HG02973 (cell line): ENCODE measurements around the gene MLST8.

ENCODE experiments used
- ATAC-seq: cut with Tn5 transposase; IDR thresholded peaks from one replicate; pipeline ENCODE4 v1.9.1; 2021; ENCODE audit warnings: moderate library complexity; ENCODE audit not compliant: unreplicated experiment

The MLST8 gene

DNA sequence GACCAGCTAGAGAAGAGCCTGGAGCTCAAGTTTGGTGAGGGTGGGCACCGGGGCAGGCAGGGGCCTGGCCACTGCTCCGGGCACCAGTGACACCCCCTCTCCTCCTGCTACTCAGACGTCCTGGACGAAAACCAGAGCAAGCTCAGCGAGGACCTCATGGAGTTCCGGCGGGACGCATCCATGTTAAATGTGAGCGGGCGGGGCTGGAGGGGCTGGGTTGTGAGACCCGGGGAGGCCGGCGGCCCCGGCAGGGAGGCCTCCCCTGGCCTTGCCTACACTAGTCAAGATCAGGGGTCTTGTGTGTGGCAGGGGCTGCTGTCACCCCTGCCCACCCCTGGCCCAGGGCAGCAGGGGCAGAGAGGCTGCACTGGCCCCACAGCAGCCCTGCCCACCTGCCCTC lies 31.9 kb upstream of the MLST8 start:
- no peak for ATAC-seq

DNA sequence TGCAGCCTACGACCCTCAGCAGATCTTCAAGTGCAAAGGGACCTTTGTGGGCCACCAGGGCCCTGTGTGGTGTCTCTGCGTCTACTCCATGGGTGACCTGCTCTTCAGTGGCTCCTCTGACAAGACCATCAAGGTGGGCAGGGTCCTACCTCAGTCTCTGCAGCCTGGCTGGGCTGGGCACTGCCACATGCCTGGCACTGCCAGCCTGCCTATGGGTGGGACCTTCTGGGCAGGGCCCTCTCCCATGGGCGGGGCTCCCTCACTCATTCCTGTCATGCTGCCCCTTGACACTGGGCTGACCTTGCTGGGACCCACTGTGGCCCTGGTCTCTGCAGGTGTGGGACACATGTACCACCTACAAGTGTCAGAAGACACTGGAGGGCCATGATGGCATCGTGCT lies 31.3 kb upstream of the MLST8 start:
- no peak for ATAC-seq

DNA sequence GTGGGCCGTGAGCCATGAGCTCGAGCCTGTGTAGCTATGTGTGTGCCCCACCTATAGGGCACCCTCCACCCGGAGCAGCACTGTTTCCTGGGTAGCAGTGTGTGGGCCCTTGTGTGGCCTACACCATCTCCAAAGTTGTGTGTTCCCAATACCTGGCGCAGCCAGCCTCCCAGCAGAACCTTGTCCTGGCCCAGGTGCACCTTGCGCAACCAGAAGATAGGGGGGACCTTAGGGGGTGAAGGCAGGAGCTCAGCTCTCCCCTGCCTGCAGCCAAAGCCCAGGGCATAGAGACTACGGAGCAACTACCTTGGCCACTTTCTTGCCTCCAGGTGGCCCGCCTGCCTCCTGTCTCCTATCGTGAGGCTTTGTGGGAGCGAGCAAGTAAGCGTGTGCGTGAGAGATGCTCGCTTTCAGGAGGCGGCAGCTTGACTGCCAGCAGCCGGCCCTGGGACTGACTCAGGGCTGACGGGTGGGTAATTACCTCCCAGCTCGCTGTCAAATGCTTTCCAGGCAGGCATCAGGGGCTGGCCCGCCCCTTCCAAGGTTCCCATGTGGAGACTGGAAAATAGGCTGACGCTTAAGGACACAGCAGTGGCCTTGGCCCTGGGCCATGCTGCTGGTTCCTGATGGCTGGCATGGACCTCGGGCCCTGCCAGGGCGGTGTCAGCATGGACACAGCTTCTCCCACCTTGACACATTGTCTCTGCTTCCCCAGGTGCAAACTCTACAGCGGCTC lies 30.7 kb upstream of the MLST8 start:
- ATAC-seq = no peak

DNA sequence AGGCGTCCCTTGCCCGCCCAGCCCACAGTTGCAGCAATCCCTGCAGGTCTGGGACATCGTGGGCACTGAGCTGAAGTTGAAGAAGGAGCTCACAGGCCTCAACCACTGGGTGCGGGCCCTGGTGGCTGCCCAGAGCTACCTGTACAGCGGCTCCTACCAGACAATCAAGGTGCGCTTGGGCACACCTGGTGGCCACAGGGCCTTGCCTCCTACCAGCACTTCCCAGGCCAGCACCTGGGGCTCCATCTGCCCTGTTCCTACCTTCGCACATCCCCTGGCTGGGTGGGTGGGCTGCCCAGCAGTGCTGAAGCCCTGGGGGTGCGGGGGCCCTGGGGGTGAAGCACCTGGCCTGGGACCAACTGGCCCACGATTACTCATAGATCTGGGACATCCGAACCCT lies 29.8 kb upstream of the MLST8 start:
- ATAC-seq = no peak

DNA sequence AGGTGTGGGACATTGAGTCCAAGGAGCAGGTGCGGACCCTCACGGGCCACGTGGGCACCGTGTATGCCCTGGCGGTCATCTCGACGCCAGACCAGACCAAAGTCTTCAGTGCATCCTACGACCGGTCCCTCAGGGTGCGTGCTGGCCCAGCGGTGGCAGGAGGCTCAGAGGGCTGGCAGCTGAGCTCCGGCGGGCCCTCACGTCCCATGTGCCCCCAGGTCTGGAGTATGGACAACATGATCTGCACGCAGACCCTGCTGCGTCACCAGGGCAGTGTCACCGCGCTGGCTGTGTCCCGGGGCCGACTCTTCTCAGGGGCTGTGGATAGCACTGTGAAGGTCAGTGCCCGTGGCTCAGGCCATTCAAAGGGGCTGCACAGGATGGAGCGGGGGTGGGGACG lies 29.2 kb upstream of the MLST8 start:
- no peak for ATAC-seq

DNA sequence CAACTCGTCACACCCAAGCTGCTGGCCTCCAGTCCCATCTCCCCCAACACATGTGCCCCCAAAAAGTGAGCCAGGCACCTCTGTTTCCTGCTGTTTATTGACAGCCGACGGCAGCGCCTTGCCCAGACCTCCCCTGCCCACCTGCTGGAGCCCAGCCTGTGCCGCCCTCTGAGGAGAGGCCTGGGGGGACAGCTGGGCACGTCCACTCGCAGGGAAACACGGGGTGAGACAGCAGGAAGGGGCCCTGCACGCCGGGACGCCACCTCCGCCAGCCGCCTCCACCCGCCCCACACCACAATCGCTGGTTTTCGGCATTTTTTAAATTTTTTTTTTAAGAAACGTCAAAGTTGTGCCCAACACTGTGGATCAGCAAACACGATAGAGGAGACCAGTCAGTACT lies 28.2 kb upstream of the MLST8 start:
- no peak for ATAC-seq

DNA sequence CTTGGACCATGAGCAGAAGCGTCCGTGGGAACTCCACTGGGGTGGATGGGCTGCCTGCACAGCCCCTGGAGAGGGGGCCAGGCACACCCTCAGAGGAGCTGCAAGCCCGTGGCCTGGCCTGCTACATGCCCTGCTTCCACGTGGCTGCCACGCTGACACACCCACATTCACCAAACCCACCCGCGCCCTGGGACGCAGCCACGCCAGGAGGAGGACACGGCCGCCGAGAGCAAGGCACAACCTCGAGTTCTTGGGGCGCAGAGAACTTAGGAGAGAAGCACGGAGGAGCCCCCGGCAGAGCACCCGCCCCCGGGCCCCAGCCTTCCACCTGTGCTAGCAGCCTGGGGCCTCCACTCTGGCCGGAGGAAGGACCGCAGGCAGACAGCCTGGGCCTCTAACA lies 27.7 kb upstream of the MLST8 start:
- no peak for ATAC-seq

DNA sequence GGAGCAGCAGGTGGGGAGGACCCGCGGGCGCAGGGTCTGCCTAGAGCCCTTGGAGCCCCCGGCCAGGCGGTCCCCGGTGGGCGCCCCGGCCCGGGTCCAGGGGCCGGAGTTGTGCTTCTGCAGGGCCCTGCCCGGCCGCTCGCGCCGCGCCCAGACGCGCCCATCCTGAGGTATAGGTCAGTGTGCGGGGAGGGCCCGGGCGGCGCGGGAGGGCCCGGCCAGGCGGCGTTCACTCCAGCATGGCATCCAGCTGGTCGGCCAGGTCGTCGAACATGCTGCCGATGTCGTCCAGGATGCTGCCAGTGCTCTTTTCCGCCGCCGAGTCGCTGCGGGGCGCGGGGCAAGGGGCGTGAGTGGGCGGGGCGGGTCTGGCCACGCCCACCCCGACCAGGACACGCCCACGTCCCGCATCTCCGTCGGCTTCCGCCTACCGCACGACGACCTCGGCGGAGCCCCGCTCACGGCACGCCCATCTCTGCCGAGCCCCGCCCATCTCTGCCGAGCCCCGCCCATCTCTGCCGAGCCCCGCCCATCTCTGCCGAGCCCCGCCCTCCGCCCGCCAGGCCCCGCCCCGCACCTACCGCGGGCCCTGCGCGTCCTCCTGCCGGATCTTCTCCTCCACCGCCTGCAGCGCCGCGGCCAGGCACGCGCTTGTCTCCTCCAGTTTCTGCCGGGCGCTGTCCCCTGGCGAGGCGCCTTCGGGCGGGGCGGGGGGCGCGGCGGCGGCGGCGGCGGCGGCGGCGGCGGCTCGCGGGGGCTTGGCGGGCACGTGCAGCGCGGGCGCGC lies 26.7 kb upstream of the MLST8 start:
- ATAC-seq = no peak

DNA sequence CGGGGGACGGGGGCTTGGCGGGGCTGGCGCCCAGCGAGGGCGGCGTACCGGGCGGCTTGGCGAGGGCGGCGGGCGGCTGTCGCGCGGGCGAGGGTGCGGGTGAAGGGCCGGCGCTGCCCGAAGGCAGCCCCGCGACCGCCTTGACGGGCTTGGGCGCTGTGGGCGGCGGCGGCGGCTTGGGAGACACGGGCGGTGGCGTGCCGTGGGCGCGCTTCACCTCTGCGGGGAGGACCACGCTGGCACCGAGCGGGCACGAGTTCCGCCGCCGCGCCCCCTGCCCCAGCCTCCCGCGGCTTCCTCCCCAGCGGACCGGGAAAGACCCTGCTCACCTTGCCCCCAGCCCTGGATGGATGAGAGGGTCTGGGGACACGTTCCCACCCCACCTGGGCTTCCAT lies 26.1 kb upstream of the MLST8 start:
- ATAC-seq = no peak

DNA sequence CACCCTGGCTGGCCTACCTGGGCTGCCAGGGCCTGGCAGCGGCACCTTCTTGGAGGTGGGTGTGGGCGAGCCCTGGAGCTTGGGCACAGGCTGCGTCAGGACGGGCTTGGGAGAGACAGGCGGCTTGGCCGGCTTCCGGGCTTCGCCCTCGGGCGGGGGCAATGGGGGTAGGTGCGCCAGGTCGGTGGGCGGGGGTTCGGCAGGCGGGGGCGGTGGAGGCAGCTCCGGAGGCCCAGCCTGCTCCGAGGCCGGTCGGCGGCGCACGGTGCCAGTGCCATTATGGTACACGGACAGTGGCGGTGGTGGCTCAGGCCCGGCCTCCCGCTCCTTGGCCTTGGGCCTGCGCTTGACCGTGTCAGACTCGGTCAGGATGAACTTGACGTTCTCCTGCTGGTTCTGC lies 25.7 kb upstream of the MLST8 start:
- no peak for ATAC-seq

DNA sequence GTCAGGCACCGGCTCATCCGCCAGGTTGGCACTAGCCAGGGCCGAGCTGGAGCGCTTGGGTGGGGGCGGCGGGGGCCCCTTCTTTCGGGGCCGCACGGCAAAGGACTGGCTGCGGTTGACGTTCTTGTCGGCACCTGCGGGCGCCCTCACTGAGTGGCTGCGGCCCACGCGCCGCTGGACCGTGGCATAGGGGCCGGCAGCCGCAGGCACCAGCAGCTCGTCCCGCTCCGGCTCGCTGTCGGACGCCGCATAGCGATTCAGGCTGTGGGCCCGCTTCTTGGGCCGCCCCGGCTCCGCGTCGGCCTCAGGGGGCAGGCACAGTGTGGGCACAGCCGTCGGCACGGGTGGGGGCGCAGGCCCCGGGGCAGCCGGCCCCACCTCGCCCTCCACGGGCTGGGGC lies 24.8 kb upstream of the MLST8 start:
- ATAC-seq = no peak

DNA sequence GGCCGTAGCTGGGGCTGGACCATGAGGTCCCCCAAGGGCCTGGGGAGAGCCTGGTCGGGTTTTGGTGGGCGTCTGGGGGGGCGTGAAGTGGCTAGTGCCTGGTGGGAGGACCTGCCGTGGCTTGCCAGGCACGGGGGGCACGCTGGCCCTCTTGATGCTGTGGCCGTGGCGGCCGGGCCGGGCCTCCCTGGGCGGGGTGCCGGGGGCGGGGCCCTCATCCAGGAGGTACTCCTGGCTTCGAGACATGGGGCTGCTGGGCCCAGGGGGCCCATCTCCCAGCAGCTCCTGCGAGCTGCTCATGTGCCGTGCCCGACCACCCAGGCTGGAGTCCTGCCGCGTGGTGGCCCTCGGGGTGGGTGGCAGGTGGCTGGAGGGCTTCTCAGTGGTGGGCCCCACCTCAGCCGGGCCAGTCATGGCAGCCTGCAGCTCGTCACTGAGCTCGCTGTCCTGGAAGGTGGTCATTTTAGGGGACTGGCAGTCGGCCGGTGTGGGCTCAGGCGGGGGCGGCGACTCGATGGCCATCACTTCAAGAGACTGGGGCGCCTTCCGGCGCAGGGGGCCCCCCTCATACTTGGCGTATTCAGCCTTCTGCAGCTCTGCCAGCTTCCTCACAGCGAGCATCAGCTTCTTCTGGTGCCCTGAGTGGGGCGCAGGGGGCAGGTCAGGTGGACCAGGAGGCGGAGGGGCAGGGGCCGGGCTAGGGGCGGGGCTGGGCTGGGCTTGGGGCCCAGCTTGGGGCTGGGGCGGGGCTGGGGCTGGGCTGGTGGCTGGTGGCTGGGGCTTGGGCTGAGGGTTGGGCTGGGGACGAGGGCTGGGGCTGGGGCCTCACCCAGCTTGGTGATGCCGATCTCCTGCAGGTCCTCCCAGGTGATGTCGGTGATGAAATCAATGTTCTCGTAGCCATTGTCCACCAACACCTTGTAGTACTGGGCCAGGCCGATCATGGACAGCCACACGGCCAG lies 24.0 kb upstream of the MLST8 start:
- no peak for ATAC-seq

DNA sequence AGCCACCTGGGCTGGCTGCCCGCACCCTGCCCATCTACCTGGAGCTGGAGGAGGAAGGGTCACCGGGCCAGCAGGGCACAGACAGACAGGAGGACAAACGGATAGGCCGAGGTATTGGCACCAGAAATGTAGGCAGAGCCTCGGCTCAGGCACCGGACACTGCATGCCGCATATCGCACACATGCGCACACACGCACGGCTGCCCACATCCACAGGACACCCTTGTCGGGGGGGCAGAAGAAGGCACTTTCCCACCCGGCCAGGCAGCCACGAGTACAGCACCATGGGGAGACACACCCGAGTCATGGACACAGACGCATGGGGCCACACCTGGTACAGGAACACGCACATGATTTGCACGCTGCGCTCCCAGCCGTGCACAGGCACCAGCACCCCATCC lies 23.3 kb upstream of the MLST8 start:
- no peak for ATAC-seq

DNA sequence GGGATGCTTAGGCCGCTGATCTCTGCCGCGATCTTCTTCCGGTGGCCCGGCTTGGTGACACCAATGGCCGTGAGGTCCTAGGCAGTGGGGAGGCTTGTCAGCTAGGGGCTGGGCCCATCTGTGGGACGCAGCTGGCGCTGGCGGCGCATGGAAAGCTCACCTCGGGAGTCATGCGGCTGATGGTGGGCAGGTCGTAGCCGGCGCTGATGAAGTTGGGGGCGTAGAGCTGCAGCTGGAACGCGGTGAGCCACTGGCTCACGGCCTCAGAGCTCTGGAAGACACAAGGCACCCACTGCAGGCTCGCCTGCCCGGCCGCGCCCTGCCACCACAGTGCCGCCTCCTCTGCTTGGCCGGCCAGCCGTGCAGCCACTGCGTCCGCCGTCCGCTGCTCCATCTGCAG lies 21.6 kb upstream of the MLST8 start:
- no peak for ATAC-seq

DNA sequence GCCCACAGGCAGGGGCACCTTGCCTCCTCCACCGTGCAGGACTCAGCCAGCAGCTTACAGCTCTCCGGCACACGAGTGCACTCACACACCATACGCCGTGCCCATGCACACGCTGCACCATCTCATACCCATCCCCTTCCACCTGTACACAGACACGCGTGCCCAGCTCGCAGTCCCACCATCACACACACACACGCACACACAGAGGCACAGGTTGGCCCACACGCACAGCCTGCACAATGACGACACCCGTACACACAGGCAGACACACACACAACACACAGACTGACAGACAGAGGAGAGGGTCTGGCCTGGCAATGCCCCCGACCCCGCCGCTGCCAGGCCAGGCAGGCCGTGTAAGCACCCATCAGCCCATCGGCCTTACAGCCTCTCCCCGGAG lies 20.9 kb upstream of the MLST8 start:
- no peak for ATAC-seq

DNA sequence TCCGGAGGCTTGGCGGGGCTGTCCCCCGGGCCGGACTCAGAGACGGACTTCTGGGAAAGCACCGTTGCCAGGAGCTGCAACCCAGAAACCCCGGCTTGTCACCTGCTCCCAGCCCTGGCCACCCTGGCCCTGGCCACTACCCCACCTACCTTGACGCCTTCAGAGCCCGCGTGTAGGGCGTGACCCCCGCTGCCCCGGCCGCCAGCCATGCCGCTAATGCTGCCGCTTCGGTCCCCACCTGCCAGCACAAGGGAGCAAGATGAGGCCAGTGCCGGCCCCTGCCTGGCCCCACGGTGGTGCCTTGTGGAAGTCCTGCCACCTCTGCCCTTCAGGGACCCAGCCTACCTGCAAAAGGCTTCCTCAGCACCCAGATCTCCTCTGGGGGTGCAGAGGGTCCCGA lies 20.3 kb upstream of the MLST8 start:
- no peak for ATAC-seq

DNA sequence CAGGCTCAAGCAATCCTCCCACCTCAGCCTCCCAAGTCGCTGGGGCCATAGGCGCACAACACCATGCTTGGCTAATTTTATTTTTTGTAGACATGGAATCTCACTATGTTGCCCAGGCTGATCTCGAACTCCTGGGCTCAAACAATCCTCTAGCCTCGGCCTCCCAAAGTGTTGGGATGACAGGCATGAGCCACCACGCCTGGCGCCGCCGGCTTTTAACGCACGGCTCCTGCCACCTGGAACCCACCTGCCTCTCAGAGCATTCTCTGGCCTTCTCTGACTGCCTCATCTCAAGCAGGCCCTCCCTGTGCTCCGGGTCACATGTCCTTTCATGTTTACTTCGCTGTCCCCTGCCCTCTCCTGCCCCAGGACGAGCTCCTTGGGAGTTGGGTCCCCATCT lies 19.2 kb upstream of the MLST8 start:
- no peak for ATAC-seq

DNA sequence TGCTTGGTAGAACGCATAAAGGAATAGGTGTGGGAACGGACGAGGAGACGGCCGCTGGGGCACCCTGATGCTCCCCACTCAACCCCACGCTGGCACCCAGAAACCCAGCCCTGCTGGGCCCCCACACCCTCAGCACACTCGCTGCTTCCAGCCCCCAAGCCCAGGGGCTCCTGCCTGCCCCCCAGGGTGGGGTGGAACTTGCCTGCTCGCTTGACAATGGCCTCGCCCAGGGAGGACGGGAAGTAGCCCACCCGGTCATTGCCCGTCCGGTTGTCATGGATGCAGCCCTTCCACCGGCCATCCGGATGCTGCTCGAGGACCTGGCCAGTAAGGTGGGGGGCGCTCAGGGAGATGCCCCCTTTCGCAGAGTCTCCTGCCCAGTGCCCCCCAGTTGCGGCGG lies 18.7 kb upstream of the MLST8 start:
- ATAC-seq = no peak

DNA sequence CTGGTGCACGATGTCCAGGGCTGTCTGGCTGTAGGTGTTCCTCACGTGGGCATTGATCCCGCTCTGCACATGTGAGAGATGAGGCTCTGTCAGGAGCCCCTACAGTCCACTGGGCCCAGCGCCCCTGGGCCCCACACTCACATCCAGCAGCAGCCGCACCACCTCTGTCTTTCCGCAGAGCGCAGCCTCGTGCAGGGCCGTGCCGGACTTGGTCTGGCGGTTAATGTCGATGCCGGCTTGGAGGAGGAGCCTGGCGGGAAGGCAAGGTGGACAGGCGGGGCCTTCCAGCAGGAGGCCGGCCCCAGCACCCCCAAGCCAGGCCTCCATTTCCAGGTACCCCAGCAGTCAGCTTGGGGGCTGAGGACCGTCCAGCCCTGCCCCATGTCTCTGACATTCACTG lies 18.0 kb upstream of the MLST8 start:
- no peak for ATAC-seq

DNA sequence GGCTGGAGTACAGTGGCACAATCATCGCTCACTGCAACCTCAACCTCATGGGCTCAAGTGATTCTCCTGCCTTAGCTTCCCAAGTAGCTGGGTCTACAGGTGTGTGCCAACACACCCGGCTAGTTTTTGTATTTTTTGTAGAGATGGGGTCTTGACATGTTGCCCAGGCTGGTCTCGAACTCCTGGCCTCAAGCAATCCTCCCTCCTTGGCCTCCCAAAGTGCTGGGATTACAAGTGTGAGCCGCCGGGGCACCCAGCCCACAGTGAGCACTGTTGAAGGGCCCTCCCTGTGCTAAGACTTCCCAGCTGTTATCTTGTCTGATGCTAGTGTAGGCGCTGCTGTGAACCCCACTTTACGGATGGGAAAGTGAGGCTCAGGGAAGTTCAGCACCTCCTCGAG lies 16.9 kb upstream of the MLST8 start:
- ATAC-seq = no peak

DNA sequence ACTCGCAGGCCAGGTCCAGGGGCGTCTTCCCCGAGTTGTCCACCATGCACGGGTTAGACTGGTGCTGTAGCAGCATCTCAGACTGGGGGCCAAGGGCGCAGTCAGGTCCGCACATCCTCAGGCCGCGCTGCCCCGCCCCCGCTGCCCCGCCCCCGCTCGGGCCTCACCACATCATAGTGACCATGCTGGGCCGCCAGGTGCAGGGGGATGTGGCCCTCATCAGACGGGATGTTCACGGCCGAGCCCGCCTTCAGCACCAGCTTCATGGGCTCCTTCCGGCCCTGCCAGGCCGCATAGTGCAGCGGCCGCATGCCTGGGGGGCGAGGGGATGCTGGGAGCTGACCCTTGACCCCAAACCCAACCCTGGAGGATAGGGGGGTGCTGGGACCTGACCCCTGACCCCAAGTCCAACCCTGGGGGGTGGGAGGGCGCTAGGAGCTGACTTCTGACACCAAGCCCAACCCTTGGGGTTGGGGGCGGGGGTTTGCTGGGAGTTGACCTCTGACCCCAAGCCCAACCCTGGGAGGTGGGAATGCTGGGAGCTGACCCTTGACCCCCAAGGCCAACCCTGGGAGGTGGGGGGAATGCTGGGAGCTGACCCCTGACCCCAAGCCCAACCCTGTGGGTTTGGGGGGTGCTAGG lies 15.9 kb upstream of the MLST8 start:
- no peak for ATAC-seq
